ENCODE measurements around the gene SRP14.

The SRP14 gene

DNA sequence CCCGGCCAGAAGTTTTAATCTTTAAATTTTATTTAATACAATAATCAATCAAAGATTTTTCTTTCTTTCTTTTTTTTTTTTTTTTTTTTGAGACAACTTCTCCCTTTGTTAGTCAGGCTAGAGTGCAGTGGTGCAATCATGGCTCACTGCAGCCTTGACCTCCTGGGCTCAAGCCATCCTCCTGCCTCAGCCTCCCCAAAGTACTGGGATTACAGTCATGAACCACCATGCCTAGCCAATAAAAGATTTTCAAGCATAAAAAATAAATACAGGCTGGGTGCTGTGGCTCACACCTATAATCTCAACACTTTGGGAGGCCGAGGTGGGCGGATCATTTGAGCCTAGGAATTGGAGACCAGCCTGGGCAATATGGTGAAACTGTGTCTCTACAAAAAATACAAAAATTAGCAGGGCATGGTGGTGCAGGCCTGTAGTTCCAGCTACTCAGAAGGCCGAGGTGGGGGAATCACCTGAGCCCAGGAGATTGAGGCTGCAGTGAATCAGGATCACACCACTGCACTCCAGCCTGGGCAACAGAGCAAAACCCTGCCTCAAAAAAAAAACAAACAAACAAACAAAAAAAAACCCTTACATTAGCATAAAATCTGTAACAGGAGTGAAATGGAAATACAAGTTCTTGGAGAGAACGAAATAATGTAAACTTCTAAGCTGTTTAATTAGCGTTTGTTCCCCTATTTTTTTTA, 29.1 kb upstream of the SRP14 start:
- DNase-seq = no peak

DNA sequence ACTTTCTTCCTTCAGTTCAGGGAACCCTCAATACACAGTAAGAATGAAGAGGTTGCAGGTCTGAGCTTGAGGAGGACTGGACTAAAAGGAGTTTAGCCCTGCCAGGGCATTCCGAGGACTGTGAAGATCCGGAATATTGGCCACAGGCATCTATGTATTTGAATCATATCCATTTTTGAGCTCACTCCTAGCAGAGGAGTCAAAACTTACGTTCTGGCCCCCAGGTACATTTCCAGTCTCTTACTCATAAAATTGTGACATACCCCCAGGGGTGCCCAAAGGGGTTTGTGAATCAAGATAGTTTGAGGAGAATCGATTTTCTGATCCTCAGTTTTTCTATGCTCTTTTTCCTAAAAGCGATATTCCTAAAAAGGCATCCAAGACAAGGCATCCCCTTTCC, 27.6 kb upstream of the SRP14 start:
- no peak for DNase-seq

DNA sequence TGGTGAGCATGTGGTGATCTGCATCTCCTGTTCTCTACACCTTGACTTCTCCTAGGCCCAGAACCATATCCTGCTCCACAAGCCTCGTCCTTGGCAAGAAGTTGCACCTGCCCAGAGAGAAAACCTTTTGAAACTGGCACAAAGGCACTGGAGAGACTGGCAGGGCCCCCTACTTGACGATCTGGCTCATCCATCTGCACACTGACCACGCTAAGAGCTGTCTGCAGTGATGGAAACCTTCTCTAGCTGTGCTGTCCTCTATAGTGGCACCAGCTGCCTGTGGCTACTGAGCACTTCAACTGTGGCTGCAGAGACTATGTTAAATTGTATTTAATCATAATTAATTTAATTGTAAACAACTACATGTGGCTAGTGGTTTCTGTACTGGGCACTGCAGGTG, 26.2 kb upstream of the SRP14 start:
- no peak for DNase-seq

DNA sequence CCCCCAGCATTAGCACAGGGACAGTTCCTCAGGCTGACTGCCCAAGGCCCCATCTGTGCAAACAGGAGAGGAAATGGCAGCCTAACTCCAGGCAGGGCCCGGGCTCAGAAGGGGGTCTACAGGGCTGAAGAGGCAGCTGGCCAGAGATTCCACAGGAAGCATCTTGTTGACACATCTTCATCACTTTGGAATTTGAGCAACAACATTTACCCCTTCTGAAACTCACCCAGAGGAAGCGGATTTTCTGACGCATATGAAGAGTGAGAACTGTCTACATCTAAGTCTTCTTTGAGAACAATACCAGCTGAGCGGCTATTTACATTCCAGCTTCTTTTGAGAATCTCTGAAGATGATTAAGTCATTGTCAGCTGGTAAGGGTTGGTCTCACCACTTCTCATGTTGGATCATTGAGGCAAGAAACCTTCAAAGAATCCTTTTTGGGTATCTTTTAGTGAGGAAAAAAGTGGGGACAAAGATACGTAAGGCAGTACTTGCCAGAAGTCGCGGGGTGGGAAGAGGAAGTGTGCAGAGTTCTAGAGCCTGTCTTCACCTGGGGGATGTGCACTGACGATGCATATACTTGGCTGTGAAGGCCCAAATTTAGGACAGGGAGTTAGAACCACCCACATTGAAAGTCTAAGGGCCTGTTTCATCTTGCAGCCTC, 25.4 kb upstream of the SRP14 start:
- DNase-seq = no peak

GRCh38 chr15:40063563-40064011, 24.6 kb upstream of the SRP14 start:
- DNase-seq = no peak

DNA sequence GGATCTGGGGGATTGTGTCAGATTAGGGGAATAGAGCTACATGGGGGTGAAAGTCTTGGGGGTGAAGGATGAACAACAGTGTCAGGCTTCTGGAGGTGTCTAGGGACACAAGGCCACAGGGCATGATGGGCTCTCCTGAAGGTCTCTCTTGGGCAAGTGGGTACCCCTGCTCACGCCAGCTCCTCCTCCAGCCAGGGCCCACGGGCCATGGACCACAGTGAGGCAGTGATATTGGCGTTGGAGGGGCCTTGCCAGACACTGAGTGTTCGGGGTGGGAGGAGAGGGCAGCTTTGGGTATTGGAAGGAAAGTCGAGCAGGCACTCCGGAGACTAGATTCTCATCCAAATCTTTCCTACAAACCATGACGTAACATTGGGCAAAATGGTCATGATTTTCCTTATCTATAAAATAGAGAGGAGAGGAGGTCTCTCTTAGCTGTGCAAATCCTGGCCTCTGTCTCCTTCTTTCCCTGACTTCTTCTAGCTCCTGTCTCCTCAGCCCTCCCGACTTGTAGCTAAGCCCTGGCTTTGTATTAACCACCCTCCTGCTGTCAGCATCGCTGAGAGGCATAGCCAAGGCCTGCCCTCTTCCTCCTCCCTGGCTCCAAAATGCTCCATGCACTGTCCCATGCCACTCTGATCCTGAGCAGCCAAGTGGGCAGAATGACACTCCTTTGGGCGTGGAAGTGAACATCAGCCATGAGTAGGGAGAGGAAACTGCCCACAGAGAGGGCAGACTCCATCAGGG, 24.0 kb upstream of the SRP14 start:
- DNase-seq = no peak

- peak; percentile 61 to 67 for DNase-seq
Observed at GRCh38 chr15:40061212-40061901, 22.4 kb upstream of the SRP14 start.

GRCh38 chr15:40060236-40060961, 21.4 kb upstream of the SRP14 start:
- no peak for DNase-seq

DNA sequence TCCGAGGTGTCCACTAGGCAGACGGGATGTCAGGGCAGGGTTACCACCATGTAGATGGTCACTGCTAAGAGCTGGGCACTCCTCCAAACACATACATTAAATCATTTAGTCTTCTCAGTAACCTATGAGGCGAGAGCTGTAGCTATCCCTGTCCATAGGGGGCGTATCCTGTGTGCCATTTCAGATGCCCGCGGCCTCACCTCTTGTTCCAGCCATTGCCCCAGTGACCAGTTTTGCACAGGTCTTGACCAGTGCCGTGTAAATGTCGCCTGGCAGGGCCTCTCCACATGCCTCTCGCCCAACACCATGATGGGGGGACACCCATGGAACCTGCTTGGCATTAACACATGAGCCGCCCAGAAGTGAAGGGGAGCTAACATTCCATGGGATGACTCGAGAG, 20.8 kb upstream of the SRP14 start:
- peak in 1 of 2 experiments; percentile 12 for DNase-seq

- DNase-seq = peak in 1 of 2 experiments; percentile 42
Observed at GRCh38 chr15:40058476-40059140, 19.6 kb upstream of the SRP14 start.

DNA sequence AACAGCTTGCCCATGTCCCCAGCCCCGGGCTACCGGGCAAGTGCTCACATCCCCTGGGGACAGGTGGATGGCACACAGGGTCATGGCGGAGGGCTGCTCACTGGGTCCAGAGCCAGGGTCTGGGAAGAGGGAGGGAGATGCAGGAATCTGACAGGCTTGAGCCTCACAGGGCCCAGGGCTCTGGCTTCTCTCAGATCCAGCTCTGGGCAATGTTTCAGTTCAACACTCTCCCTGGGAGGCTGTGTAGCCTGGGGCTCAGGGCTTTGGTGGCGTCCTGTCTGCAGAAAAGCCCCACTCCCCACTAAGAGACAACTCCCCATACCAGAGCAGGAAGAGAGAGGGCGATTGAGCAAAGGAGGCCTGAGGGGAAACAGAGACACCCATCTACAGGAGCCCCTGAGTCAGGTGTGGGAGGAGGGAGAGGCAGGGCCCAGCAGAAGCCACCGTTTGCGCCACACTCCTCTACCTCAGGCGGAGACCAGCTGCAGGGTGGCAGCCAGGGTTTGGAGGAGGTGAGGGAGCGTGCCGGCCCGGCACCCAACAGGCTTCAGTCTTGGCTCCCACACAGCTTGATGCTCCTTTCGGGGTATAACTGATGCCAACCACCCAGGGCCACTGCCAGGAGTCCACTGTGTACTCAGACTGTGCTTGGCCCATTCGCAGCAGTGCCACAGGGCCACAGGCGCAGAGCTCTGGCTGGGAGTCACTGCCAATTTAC, 16.8 kb upstream of the SRP14 start:
- DNase-seq = no peak

DNA sequence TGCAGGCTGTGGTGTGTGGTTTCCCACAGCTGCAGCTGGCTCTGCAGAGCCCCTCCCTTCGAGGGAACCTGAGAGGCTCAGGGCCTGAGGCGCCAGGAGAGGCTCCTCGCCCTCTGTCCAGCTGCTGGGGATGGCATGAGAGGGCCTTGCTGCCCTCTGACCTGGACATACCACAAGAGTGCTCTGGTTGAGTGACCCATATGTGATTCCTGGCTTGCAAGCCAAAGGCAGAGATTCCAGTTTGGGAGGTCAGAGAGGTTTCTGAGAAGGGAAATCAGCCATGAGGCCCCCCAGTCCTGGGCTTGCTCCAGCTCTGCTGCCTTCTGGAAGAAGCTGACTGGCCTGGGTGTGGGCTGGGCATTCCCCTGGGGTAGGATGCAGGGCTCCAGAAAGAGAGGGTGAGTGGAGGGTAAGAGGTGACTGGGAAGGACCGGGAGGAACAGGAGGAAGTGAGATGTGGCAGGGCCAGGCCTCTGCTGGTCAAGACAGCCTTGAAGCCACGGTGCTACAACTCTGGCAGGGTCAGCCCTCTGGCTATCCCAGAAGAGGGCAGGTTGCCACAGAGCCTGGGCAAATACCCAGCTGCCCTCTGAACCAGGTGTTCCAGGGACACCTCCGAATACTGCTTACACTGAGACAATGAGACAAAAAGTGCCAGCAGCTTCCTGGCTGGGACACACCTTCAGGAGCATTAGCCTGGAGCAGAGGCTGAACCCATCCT, 16.0 kb upstream of the SRP14 start:
- peak; percentile 53 to 57 for DNase-seq

- DNase-seq = peak in 1 of 2 experiments; percentile 49
Observed at GRCh38 chr15:40054605-40054854, 15.5 kb upstream of the SRP14 start.

DNA sequence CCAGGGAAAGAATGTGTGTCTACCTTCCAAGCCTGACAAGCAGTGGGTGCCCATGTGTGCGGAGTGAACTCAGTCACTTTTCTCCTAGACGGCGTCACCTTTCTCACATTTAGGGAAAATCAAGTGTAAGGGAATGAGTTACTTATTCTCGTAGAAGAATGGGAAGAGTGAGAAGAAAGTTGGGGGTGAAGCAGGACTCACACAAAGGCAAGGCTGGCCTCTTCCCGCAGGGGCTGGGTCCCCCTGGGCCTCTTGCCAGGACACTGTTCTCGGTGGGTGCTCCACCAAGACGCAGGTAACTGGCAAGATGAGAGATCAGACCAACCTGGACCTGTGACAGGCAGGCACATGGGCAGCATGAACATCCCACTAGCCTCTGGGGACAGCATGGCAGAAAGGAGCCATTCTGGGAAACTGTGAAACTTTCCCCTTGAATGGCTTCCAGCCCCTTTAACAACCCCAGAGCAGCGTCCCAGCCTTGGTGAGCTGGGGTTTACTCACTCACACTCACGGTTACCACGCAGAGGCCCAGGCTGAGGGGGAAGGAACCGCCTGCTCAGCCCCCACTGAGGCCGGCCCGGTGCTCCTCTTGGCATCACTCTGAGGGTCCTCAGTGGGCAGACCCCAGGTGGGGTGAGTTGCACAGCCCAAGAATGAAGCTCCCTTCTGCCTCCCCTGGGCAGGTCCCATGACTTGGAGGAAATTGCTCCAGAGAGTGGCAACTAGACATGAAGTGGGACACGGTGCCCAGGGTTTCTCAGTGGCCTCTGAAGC, 15.0 kb upstream of the SRP14 start:
- peak; percentile 69 to 73 for DNase-seq

DNA sequence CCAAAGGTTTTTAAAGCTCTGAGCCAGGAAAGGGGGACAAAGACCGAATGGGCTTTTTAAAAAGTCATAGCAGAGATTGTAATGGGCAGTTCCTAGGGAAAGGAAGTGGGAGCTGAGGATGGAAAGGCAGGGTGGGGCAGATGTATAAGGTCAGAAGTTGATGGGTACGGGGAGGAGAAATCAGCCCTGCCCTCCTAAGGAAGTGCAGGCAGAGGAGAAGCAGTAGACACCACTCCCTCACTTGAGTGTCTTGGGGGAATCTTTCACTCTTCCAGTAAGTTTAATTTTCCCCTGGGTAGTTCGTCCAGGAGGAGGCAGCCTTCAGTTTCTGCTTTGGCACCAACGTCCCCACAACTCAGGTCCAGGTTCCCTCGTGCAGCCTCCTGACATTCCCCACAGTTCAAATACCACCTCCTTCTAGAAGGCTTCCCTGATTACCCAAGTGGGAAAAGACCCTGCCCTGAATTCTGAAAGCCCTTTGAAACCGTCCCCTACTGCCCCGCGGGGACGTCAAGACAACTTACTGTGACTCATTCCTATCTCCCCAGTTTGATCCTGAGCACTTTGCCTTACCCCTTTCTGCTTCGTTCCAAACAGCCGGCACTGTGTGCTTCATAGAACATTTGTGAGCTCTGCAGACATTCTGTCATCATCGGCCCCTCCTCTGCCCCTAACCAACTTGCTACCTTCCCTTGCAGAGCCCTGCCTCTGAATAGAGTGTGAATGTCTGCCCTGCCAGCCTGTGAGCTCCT, 14.3 kb upstream of the SRP14 start:
- DNase-seq = no peak

- DNase-seq = no peak
Observed at GRCh38 chr15:40052604-40053003, 13.6 kb upstream of the SRP14 start.

DNA sequence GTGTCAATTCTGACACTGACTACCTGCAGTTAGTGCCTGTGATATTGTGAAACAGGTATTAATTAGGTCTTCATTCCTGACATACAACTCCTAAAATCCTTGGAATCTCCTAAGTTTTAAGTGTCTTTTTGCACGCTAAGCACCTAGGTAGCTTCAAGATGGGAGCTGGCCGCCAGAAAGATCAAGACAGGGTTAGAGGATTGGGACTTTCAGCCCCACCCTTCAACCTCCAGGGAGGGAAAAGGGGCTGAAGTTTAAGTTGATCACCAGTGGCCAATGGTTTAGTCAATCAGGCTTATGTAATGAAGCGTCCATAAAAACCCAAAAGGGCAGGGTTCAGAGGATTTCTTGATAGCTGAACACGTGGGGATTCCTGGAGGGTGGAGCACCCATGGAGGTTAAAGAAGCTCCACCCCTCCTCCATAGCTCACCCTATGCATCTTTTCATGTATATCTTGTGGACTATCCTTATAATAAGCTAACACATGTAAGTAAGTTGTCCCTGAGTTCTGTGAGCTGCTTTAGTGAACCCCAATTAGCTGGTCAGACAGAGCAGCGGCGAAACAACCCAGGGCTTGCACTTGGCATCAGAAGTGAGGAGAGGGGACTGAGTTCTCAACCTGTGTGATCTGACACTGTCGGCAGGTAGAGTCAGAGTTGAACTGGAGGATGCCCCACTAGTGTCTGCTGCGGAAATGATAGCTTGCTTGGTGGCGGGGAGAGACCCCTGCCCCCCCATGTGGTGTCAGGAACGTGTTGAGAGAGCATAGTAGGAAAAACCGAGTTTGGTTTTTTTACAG, 12.8 kb upstream of the SRP14 start:
- DNase-seq = no peak

- no peak for DNase-seq
Observed at GRCh38 chr15:40050788-40051470, 11.9 kb upstream of the SRP14 start.

Measured in activated T-cell treated with anti-CD3 and anti-CD28 coated beads, Interleukin-2, amount 50 U/mL, for 48 hours (primary cell).